ENCODE measurements around the gene CALY.
"Not testable (repeated sequence)": the region's sequence is repeated elsewhere in the genome, so short reads cannot be mapped to it uniquely, and the experiment has no call there.

The CALY gene, protein sequence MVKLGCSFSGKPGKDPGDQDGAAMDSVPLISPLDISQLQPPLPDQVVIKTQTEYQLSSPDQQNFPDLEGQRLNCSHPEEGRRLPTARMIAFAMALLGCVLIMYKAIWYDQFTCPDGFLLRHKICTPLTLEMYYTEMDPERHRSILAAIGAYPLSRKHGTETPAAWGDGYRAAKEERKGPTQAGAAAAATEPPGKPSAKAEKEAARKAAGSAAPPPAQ

GRCh38 chr10:133336577-133337369, at the start of gene CALY:
Gene CALY, minus strand, starts transcription at chr10:133336896. Its CDS starts 7,907 bp downstream, at chr10:133328989.
- FAIRE-seq = no peak

- no peak for FAIRE-seq
These were observed 48.5 kb upstream of the CALY start for GRCh38 chr10:133385214-133385613.

GRCh38 chr10:133384071-133384470, 47.4 kb upstream of the CALY start:
- FAIRE-seq = no peak

- no peak for FAIRE-seq
These were observed 46.9 kb upstream of the CALY start for GRCh38 chr10:133383551-133383950.

DNA sequence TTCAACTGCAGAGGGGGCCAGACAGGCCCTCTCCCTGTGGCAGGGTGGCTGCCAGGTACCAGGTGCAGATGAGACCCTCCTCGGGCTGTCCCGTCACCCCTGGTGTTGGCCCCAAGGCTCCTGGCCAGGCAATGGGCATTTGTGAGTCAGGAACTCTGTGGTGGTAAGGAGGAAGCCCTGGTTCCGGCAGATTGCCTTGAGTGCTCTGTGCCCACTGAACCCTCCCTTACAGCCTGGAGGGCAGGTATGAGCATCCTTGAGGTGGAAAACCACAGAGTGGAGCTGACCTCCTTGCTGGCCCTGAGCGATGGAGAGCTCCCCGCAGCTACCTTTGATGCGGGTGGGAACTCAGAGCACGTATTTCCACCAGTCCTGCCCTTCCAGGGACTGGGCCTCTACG, 44.3 kb upstream of the CALY start:
- FAIRE-seq = no peak

DNA sequence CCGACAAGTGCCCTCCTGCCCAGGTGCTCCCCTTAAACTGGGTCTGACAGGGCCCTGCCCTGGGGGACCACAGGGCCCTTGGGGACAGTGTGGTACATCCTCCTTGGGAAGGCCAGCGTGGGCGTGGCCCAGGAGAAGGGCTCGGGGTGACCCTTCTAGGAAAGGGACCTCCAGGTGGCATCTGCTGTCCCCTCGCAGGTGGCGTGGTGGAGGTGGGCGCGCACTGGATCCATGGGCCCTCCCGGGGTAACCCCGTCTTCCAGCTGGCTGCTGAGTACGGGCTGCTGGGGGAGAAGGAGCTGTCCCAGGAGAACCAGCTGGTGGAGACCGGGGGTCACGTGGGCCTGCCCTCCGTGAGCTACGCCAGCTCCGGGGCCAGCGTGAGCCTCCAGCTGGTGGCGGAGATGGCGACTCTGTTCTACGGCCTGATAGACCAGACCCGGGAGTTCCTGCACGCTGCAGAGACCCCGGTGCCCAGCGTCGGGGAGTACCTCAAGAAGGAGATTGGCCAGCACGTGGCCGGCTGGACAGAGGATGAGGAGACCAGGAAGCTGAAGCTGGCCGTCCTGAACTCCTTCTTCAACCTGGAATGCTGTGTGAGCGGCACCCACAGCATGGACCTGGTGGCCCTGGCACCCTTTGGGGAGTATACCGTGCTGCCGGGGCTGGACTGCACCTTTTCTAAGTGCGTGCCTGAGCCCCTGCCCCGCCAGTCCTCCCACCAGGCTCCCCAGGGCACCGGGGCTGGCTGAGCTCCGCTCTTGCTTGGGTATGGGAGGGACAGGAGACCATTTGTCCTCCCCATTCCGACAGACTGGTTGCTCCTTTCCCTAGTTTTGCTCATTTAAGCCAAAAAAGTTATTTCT, 43.3 kb upstream of the CALY start:
- FAIRE-seq = no peak

DNA sequence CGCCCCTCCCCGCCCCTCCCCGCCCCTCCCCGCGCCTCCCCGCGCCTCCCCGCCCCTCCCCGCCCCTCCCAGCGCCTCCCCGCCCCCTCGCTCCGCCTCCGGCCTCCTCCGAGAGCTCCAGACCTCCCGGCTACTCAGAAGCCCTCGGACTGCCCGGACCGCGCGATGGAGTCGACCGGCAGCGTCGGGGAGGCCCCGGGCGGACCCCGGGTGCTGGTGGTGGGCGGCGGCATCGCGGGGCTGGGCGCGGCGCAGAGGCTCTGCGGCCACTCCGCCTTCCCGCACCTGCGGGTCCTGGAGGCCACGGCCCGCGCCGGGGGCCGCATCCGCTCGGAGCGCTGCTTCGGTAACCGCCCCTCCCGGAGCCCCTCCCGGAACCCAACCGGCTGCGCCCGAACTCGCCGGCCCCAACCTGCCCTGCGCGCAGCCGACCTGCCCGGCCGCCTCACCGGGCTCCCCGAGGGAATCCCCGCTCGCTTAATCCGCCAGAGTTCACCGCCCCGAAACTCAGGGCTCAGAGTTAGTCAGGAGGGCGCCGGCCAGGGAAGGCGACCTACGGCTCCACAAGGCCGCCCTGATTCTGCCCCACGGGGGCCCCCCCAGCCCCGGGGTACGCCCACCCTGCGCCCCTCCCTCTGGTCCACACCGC, 42.6 kb upstream of the CALY start, which contains the start of gene PAOX:
TSS of gene PAOX (plus strand) at position 111 of the 649 bp plus-strand sequence. CDS start at position 166, 55 bp downstream.
- no peak for FAIRE-seq

DNA sequence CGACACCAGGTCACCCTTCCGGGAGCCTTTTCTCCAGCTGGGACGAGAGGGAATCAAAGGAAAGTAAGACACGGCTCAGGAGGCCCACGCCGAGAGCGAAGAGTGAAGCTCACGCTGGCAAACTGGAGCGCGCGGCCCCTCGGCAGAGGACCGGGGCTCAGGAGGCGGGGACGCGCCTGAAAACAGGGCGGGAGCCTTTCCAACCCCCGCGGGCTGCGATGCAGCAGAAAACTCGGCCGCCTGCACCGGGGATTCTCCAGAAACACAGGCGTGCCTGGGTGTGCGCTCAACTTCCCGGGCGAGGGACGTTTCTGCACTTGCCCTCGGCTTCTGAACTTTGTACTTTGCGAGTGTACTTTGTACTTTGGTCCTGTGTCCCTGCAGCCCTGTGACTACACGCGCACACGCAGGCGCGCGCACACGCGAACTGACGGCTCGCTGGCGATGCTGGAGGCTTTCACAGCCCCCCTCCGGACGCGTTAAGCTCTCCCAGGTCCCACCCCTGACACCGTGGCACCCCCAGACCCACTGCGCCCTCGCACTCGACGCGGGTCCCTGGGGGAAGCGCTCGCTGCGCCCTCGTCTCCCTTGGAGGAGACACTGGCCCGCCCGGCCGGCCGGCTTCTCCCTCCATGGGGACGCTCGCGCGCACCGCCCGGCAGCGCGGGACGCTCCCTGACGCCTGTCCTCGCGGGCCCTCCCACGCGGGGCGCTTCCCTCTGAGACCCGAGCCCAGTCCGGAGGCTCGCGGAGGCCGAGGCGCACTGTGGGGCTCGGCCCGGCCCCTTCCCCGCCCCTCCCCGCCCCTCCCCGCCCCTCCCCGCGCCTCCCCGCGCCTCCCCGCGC, 41.8 kb upstream of the CALY start:
- FAIRE-seq = no peak

DNA sequence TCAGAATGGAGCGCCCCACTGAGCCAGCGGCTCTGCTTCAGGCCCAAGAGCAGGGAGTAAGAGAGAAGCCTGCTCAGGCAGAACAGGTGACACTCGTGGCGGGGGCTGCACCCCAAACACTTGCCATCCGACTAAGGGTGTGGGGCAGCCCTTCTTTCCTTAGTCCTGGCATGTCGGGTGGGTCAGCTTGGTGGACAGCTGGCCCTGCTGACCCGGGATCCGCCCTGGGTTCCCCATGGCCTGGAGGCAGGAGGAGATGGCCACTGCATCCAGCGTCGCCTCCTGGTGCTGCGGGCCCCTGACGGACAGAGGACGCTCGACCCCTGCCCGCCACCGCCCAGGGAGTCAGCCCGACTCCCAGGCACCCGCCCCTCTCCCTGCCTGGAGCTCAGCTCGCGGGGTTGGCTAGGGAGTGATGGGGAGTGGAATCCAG, 41.1 kb upstream of the CALY start:
- FAIRE-seq = no peak

DNA sequence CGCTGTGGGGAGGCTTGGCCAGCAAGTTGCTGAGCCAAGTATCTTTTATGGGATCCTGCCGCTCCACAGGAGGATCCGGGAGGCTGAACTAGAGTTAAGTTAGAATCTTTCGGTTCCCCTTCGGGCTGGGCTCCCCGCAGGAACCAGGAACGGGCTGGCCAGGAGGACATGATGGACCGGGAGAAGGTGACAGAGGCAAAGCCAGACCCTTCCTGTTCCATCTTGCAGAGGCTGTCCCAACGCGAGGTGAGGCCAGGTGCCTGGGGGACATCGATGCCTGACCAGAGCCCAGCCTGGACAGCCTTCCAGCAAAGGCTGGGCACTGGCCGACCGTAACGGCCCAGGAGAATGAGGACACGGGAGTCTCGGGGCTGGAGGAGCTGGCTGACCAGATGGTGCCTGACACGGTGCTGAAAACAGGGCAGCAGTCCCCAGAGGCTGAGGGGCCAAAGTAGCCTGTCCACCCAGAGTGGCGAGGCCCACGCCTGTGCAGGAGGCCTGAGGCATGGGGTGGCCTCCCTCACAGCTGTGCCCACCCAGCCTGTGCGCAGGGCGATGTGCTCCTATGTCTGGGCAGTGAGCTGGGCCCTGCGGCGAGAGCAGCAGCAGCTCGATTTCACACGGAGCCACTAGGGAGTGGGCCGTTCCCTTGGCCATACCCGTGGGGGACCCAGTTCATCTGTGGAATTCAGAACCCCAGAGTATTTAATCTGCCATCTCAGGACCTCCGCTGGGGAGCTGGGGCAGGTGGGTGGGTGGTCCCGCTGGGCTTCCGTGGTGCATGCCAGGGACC, 40.5 kb upstream of the CALY start:
- FAIRE-seq = no peak

DNA sequence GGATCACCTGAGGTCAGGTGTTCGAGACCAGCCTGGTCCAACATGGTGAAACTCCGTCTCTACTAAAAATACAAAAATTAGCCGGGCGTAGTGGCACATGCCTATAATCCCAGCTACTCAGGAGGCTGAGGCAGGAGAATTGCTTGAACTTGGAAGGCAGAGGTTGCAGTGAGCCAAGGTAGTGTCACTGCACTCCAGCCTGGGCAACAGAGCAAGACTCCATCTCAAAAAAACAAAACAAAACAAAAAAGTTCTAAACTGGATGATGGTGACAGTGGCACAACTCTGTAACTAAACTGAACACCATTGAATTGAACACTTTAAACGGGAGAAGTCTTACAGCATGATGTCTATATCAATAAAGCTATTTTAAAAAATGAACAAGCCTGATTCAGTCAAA, 39.5 kb upstream of the CALY start:
- FAIRE-seq = not testable (repeated sequence)

DNA sequence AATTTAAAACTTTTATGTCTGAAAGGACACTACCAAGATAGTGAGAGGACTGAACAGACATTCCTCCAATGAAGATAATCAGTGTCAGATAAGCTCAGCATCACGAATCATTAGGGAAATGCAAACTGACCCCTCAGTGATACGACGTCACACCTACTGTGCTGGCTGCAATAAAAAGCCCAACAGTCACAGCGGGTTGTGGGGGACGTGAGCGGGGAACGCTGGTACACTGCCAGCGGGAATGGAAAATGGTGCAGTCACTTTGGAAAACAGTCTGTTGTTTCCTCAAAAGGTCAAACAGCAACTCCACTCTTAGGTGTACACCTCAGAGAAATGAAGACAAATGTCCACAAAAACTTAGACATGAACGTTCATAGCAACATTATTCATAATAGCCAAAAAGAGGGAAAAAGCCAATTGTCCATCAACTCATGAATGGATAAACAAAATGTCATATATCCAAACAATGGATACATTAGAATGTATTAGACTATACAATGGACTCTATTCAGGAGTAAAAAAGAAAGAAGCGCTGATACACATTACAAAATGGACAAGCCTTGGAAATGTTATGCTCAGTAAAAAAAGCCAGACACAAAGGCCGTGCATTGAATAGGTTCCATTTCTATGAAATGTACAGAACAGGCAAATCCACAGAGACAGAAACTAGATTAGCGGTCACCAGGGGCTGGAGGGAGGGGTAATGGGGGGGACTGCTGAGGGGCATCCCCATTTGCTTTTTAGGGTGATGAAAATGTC, 38.8 kb upstream of the CALY start:
- FAIRE-seq = no peak

DNA sequence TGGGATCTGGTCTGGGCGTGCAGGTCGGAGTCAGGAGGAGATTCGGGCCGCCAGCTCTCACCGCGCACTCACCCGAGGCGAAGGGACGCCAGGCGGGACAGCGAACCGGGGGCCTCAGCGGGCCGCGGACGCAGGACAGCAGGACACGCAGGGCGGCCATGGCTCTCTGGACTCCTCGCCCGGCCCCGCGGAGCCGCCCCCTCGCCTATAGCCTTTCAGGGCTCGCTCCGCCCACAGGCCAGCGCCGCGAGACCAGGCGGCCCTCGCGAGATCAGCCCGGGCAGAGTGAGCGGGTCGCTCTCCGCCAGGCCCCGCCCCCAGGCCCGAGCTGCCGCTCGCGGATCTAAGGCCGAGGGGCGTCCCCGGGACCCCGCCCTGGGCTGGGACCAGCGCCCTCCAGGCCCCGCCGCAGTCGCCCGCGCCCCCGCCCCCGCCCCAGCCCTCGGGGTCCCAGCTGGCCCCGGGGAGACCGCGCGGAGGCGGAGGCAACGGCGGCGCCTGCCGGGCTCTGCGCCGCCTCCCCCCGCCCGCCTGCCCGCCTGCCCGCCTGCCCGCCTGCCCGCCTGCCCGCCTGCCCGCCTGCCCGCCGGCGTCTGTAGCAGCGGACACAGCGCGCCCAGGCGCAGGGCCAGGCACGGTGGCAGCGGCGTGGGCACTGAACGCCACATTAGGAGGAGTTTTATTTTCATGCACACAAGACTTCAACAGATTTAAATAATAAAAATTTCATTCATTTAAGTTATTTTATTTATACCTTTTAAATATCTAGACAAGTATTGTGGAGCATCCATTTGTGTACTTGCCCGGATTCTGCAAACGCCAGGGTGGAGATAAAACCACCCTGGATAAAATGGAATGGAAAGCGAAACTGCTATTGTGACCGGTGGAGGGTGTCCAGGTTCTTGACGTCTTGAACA, 36.7 kb upstream of the CALY start, which contains the start of gene ECHS1:
TSS of gene ECHS1 (minus strand) at position 181 of the 917 bp plus-strand sequence. CDS start at position 160, 21 bp downstream.
- FAIRE-seq = peak; percentile 61

- no peak for FAIRE-seq
These were observed 35.8 kb upstream of the CALY start for GRCh38 chr10:133372507-133372906.

DNA sequence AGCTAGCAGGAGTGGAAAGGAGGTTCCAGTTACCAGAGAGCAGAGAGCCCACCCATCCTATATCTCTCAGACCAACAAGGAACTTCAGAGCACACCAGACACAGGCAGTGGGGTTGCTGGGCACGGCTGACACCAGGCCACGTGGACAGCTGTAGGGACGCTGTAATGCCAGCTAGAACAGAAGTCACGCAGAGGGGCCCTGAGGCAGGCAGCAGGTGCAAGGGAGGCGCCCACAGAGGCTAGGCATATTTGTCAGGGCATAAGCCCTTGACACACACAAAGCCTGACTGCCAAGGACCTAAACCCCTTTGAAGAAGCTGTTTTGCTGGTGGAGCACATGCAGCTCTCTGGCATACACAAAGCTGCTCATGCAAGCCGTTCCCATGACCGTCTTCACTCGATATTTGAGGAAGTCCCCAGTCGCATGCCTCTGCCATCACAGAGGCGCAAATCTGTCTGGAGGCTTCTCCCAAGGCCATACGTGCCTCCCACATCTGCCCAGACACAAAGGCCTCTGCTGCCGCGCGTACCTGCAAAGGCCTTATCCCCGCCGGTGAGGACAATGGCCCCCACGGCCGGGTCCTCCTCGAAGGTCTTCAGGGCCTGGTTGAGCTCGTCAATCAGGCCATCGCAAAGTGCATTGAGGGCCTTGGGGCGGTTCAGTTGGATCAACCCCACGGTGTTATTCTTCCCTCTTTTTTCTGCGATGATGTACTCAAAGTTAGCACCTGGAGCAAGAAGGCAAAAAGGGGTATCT, 33.5 kb upstream of the CALY start:
- no peak for FAIRE-seq

DNA sequence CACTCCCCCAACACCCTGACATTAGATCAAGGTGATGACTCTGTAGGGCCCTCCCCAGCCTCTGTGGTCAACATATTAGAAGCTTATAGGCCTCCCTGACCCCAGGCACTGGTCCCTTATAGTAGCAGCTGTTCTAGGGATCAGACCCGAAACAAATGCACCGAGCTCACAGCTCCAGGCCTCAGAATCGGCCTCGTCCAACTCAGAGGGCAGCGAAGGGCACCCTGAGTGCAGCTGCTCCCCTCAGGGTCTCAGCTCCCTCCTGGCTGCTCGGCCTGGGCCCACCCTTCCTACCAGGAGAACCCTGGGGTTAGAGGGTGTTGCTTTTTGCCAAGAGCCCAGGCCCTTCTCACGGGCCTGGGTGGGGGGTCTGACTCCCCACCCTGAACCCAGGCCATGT, 31.5 kb upstream of the CALY start:
- no peak for FAIRE-seq

DNA sequence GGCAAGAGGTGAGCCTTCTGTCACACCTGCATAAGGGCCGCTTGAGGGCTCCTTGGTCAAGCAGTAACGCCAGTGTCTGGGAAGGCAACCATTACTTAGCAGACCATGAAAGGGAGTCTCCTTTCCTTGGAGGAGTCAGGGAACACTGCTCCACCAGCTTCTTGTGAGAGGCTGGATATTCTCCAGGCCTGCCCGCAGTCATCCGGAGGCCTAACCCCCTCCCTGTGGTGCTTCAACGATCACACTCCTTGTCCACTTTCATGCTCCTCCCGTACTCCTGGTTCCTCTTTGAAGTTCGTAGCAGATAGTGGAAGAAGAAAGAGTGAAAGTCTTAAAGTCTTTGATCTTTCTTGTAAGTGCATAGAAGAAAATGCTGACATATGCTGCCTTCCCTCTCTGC, 30.8 kb upstream of the CALY start:
- not testable (repeated sequence) for FAIRE-seq

DNA sequence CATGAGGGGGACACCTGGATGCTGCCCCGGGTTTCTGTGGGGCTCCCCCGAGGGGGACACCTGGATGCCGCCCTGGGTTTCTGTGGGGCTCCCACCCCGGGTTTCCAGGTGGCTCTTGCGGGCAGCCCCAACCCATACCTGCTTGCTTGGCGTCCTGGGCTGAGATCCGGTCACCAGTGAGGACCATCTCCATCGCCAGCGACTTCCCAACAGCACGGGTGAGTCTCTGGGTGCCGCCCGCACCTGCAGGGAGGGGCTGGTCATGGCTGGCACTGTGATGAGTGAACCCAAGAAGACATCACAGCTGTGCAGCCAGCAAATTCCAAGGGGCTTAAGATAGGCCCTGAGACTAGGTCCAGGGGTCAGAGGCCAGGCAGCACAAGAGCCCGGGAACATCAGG, 30.1 kb upstream of the CALY start:
- FAIRE-seq = no peak

Measured in colon (tissue), 2 donors.